Peyer's patch (tissue), 4 donors: ENCODE results near the gene MRPL14. TPM values are rescaled to one million over a fixed set of nuclear protein-coding genes. Genes with fewer than 3 reads are reported as not detected.
A peak's percentile ranks its signal among the peaks of the same experiment; 100 is the strongest.

ENCODE experiments used
- DNase-seq, 3 donors: peaks; one replicate each; pipeline ENCODE4 v3.0.0-alpha.2; 2017 to 2019
- H3K27ac ChIP-seq, 4 donors: fragments of 200-600 bp; sonication (generic); one replicate each; pipeline ENCODE4 v1.5.1; 2016 to 2019
- H3K27me3 ChIP-seq, 2 donors: fragments of 200-600 bp; sonication (generic); one replicate each; pipeline ENCODE4 v1.5.1; 2019
- H3K36me3 ChIP-seq, 3 donors: fragments of 200-600 bp; sonication (generic); one replicate each; pipeline ENCODE4 v1.5.1; 2016 to 2019
- H3K4me1 ChIP-seq, 4 donors: fragments of 200-600 bp; sonication (generic); one replicate each; pipeline ENCODE4 v1.5.1; 2016 to 2019
- H3K4me3 ChIP-seq, 4 donors: fragments of 200-600 bp; sonication (generic); 1 replicate in 3 of 4; 2 replicates in 1 of 4; pipeline ENCODE4 v1.5.1; 2016 to 2019; ENCODE audit warnings: mild to moderate bottlenecking in 1 of 4
- H3K9me3 ChIP-seq, 4 donors: fragments of 200-600 bp; sonication (generic); one replicate each; pipeline ENCODE4 v1.5.1; 2016 to 2019; ENCODE audit warnings: mild to moderate bottlenecking in 1 of 4
- CTCF ChIP-seq, 6 experiments: fragments of 450-650 bp in 4 of 6; fragments of 200-600 bp in 2 of 6; sonication (generic) in 1 of 6; IDR thresholded peaks; one replicate each; pipeline ENCODE4 v1.5.1; 2017 to 2019; ENCODE audit warnings: antibody characterized with exemption in 6 of 6, mild to moderate bottlenecking in 3 of 6, moderate library complexity in 1 of 6
- POLR2A ChIP-seq, 2 donors: fragments of 450-650 bp; IDR thresholded peaks; one replicate each; pipeline ENCODE4 v1.5.1; 2017; ENCODE audit warnings: antibody characterized with exemption in 2 of 2, mild to moderate bottlenecking in 2 of 2, moderate library complexity in 2 of 2
- total RNA-seq, 4 donors: library from RNA; depleted of rRNA; stranded (reverse); fragments of >200 nt; gene quantifications; one replicate each; pipeline ENCODE4 v1.1.0, GENCODE V29; 2016

Gene MRPL14
- total RNA-seq, 4 donors from 2014 or later = 35.5 to 51.1 (median 42.6) TPM

DNA sequence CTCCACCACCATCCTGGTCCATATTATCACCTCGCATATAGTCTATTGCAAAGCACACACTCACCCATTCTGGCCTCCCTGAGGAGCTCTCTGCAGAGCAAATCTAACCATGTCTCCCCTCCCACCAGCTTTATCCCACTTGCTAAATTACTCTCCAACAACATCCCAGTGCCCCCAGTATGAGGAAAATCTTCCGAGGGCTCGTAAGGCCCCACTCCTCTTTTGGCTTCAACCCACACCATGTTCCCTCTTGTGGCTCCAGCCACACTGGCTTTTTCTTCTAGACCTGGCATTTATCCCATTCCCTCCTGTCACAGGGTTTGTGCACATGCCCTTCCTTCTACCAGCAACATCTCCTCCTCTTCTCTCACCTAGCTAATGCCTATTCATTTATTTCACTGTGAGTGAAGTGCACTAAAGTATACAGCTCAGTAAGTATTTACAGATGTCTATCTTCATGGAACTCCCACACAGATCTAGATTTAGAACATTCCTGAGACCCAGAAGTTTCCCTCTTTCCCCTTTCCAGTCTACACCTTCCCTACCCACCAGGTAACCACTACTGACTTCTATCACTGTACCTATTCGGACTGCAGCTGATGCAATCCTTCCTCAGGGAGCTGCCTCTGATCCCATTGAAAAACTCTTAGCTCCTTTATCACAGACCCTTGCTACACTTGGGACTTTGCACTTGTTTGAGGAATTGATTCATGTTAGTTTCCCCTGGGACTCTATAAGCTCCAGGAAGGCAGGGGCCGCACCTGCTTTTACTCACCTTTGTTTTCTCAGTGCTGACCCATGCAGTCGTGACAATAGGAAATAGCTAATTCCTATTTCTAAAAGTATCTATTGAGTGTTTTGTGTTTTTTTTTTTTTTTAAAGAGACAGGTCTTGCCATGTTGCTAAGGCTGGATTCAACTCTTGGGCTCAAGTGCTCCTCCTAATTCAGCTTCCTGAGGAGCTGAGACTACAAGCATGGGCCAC lies 15.5 kb downstream of the MRPL14 start:
- H3K36me3 ChIP-seq = peaks cover 0 to 70% (median 0%) of the 10 kb centered on the region in 3 donors

DNA sequence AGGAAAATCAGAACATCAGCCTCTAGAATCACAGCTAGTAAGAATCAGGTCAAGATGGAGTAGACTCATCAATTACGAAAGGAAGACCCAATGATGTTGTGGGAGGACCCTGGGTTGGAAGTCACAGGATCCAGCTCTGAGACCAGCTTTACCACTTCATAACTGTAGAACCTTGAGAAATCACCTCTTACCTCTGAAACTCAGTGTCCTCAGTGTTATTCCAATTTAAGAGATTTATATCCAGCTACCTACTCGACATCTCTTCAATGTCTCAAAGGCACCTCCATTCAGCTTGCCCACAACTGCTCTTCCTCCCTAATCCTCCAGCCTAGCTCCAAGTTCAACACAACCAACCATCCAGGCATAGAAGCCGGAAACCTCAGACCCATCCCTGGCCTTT lies 16.3 kb downstream of the MRPL14 start:
- peak overlapping the region in 1 of 4 donors; percentile 57 for H3K27ac ChIP-seq
- H3K4me1 ChIP-seq = peaks cover 0 to 12% (median 0%) of the 10 kb centered on the region in 4 donors
- TF ChIP-seq POLR2A (IDR thresholded peaks at IDR 0.05) (no peak), CTCF (IDR thresholded peaks at IDR 0.05) (no peak)
- H3K4me3 ChIP-seq = no peak overlapping the region
- no peaks in the 10 kb centered on the region for H3K27me3 ChIP-seq
- H3K9me3 ChIP-seq = no peaks in the 10 kb centered on the region
- DNase-seq = no peak
- H3K36me3 ChIP-seq = peaks cover 0 to 70% (median 0%) of the 10 kb centered on the region in 3 donors

More for the DNA sequence above, 15.5 kb downstream of the MRPL14 start:
- peaks cover 0 to 15% (median 0%) of the 10 kb centered on the region in 4 donors for H3K4me1 ChIP-seq
- no peak overlapping the region for H3K4me3 ChIP-seq
- TF ChIP-seq POLR2A (IDR thresholded peaks at IDR 0.05) (no peak), CTCF (IDR thresholded peaks at IDR 0.05) (no peak)
- H3K27me3 ChIP-seq = no peaks in the 10 kb centered on the region
- H3K27ac ChIP-seq = peak overlapping the region in 1 of 4 donors; percentile 57
- peak in 1 of 3 donors; percentile 60 for DNase-seq
- H3K9me3 ChIP-seq = no peaks in the 10 kb centered on the region

- H3K4me1 ChIP-seq = peaks cover 0 to 12% (median 0%) of the 10 kb centered on the region in 4 donors
- H3K27me3 ChIP-seq = no peaks in the 10 kb centered on the region
- H3K27ac ChIP-seq = peak overlapping the region in 1 of 4 donors; percentile 14
- H3K4me3 ChIP-seq = no peak overlapping the region
- TF ChIP-seq POLR2A (IDR thresholded peaks at IDR 0.05) = no peak
- no peak for TF ChIP-seq CTCF (IDR thresholded peaks at IDR 0.05)
- DNase-seq = no peak
- H3K9me3 ChIP-seq = no peaks in the 10 kb centered on the region
- peaks cover 0 to 66% (median 0%) of the 10 kb centered on the region in 3 donors for H3K36me3 ChIP-seq
Observed at GRCh38 chr6:44110005-44110676, 17.1 kb downstream of the MRPL14 start.

DNA sequence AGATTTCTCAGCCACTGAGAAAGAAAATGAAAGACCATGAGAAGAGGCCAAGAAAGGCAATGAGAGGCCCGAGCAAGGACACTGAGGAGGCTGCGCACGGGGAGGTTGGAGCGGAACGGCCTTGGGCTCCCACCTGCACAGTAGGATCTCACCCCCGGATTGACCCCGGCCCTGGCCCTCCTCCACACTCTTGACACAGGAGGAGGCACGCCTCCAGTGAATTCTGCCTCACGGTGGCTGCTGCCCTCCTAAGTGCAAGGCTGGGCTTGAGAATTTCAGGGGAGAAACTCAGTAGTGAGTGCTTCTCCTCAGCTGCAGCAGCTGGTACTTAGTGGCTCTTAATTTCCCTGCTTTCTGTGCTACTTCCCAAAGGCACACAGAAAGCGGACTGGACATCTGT lies 18.0 kb downstream of the MRPL14 start:
- DNase-seq = no peak
- Histone ChIP-seq H3K27me3 (no peaks in the 10 kb centered on the region), H3K9me3 (no peaks in the 10 kb centered on the region), H3K27ac (no peak overlapping the region), H3K4me1 (peaks cover 0 to 12% (median 0%) of the 10 kb centered on the region in 4 donors), H3K36me3 (peaks cover 0 to 57% (median 0%) of the 10 kb centered on the region in 3 donors), H3K4me3 (no peak overlapping the region)
- TF ChIP-seq POLR2A (IDR thresholded peaks at IDR 0.05) (no peak), CTCF (IDR thresholded peaks at IDR 0.05) (no peak)

DNA sequence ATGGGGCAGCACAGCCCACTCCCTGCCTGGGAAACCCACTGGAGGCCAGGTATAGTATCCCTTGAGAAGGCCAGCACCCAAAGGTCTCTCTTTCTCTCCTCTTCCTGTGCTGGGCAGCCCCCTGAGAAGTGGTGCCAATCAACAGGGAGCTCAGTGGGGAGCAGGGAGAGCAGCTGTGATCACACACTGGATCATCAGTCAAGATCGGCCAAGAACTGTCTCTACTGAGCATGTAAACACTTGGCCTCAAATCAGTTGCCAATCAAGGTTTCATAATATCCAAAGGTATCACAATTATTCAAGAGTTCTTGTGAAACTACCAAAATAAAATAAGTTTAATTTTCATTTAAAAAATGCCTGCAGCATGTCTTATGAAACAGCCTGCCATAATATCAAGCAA lies 18.8 kb downstream of the MRPL14 start:
- H3K4me3 ChIP-seq = no peak overlapping the region
- H3K9me3 ChIP-seq = no peaks in the 10 kb centered on the region
- peaks cover 0 to 49% (median 0%) of the 10 kb centered on the region in 3 donors for H3K36me3 ChIP-seq
- no peak overlapping the region for H3K27ac ChIP-seq
- H3K27me3 ChIP-seq = no peaks in the 10 kb centered on the region
- H3K4me1 ChIP-seq = peaks cover 0 to 12% (median 0%) of the 10 kb centered on the region in 4 donors
- no peak for TF ChIP-seq POLR2A (IDR thresholded peaks at IDR 0.05)
- no peak for TF ChIP-seq CTCF (IDR thresholded peaks at IDR 0.05)
- no peak for DNase-seq
